GM19467 (cell line): ENCODE data around the gene DNAH11.
A peak's percentile ranks its signal among the peaks of the same experiment; 100 is the strongest.
"Not testable (repeated sequence)": the region's sequence is repeated elsewhere in the genome, so short reads cannot be mapped to it uniquely, and the experiment has no call there.

Experiments
- ATAC-seq: cut with Tn5 transposase; IDR thresholded peaks from one replicate; pipeline ENCODE4 v1.9.1; 2021; ENCODE audit warnings: mild to moderate bottlenecking, moderate library complexity; ENCODE audit not compliant: unreplicated experiment

DNAH11 gene

DNA sequence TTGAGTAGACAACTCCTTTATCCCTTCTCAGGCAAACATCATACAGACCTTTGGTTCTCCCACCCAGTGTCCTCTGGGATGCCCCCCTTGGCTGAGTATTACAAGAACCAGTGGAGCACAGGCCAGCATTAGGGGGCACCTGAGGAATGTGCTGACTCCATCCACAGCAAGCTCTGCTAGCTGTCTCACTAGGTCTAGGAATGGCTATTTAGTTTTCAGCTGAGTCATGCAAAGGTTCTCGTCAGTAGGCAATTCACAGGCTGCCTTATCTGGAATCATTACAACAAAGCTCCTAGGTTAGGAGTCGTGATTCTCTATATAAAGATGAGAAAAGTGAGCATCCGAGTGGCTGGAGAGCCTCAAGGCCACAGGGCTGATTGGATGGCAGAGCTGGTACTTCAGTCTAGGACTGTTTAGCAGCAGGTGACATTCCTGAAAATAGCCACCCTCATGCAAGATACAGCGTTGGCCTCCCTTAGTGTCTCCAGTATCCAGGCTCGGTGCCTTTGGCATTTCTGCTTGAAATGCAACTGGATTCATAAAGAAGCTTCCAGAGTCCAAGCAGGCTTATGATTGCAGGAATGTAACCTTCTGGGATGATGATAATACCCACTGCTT, 327.1 kb downstream of the DNAH11 start:
- ATAC-seq, result no peak

GRCh38 chr7:21883069-21883468, 340.2 kb downstream of the DNAH11 start:
- no peak for ATAC-seq

- not testable (repeated sequence) for ATAC-seq
These were observed 340.7 kb downstream of the DNAH11 start for GRCh38 chr7:21883501-21883900.

- ATAC-seq, result no peak
These were observed 341.7 kb downstream of the DNAH11 start for GRCh38 chr7:21884496-21884895.

GRCh38 chr7:21886396-21886795, 343.6 kb downstream of the DNAH11 start:
- ATAC-seq, result no peak

GRCh38 chr7:21887353-21887752, 344.5 kb downstream of the DNAH11 start:
- no peak for ATAC-seq

GRCh38 chr7:21887779-21888178, 344.9 kb downstream of the DNAH11 start:
- no peak for ATAC-seq

DNA sequence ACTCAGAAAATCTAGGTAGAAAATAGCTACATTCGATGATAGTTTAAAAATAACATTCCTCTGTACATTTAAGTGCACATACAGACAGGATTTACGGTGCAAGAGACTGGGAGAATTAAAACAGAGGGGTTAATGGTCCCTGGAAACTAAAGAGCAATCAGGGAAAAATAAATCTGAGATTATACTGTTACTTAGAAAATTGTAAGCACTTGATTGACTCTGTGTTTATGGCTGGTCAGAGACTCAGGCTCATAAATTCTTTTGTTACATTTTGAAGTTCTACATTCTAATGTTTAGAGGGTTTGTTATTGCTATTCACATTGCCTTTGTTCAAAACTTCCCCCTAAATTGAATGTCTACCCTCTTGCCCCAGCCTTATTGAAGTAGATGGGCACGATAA, 348.5 kb downstream of the DNAH11 start:
- no peak for ATAC-seq

DNA sequence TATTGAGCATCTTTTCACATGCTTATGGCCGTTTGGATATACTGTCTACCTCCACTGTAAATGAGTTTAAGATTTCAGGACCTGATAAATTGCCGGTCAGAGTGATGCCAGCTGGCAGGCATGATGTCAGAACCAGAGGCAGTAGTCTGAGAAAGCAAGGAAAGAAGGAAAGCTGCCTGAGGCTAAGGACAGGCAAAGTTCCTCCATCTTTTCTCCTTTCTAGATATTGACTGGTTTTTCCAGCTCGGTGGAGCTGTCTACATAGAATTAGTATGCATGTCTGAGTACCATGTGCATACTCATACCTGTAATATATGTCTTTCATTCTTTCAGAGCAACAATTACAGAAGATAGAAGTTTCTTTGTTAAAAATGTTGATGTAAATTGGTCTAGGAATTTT, 350.6 kb downstream of the DNAH11 start:
- ATAC-seq, result no peak

DNA sequence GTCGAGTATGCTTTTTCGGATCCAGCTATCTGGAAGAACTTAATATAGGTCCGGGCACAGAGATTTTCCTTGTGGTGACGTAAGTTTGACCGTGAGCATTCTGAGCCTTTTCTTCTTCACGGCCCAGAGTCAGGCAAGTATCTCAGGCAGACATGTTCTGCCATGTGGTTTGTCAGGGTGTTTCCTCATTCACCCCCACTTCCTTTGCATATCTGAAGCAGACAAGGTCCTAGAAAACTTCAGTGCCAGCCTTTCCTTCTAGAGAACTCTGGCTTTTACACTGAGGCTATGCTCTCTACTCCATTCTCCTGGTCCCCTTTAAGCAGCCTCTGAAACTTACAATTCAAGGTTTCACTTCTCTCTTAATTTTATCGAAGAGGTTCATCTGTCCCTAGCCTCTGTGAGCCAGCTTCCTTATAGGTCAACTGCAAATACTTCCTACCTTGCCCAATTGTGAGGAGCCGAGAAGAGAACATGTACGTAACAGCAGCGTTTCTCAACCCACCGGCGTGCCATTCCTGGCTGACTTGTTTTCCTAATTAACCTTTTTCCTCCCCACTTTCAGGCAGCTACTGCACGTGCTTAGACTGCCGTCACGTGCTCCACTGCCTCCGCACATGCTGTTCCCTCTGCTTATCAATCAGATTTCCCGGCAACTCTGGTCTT, 355.6 kb downstream of the DNAH11 start:
- ATAC-seq, result peak; percentile 90

DNA sequence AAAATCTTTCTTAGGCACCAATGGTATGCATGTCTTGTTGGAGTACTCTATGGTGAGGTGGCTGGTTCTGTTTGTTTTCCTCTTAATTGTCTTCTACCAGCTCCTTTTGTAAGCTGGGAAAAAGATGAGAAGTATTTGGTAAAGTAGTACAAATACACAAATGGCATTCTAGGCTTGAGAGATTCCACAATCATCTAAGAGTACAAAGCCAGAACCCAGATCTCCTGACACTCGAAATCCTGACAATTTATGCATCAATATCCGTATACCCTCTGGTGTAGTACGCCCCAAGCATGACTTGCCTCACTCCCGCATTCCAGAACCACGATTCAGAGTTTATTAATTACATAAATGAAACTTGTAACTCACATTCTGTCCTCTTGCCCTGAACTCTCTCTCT, 359.4 kb downstream of the DNAH11 start:
- no peak for ATAC-seq

DNA sequence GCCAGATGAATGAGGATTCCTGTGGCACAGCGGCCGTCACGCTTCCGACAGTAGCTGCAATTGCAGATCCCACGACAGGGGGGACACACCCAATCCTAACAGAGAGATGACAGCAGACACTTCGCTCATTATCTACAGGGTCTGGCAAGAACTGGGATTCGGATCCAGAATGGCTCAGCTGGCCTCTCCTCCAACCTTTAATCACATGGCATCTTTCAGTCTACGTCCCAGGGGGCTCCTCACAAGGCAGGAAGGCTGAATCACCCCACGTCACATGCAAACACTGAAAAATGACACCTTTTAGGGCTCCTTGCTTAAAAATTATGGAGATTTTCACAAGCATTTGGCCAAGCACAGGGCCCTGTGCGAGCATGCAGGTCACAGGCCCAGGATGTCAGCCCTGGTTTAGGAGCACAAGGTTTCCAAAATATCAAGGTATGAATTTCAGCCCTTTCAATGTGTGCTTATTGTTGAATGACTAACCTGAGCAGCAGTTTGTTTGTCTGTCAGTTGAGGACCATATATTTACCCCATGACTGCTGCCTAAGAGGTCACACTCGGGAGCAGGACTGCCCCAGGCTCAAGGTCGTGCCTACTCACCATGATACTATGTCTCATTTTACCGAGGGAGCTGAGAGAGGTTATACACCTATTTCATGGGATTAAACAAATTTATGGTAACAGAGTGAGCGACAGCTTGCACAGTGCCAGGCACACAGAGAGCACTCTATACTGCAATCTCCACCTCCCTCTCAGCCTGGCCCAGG, 360.4 kb downstream of the DNAH11 start:
- no peak for ATAC-seq

DNA sequence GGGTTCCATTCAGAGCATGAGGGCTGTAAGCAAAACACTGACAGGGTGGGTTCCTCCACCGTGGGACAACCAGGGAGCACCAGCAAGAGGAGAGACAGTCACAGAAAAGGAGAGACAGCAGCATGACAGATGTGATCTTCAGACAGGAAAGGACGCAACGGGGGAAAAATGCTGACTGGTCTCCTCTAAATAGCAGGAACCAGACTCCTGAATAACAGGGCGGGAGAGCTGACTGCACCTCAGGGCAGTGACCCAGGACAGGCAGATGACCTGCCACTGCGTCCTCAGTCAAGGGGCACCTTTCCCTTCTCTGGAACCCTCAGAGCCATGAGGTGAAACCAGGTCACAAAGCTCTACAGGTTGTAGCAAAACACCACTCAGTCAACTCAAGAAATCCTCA, 365.9 kb downstream of the DNAH11 start:
- ATAC-seq, result no peak

GRCh38 chr7:21910253-21910652, 367.4 kb downstream of the DNAH11 start:
- no peak for ATAC-seq

DNA sequence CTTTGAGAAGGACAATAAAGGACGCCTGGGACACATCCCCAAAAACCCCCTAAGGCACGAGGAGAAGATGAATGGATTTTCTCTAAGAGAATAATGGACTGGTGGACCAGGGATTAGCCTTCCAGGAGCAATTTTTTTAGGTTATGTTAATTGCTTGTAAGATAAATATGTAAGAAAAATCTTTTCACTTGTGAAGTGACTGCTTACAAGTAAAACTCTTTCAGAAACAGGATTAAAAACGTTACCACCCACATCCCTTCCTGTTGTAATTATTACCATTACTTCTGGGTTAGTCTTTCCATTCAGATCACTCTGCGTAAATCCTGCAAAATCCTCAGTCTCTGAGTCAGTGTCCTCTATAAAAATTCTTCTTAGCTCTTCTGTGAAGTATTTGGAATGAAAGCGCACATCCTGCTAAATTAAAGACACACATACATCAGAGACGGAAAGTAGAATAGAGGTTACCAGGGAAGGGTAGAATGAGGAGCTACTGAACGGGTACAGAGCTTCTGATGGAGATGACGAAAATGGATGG, 368.6 kb downstream of the DNAH11 start:
- no peak for ATAC-seq

DNA sequence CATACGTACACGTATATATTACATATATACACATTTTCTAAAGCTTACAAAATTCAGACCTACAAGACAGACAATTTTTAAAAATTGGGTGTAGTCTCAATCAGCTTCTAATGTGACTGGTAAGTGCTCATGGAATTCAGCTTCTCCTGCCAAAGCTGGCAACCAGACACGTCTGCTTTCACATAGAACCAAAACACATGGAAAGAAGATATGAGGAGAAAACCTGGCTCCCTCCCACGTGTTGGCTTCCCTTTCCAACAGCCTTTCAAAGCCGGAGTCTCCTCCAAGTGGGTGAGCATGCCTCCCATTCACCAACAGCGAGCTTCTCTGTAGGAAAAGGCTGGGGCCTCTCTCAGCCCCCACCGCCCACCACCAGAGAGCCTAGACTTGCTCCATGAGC, 369.5 kb downstream of the DNAH11 start:
- ATAC-seq, result no peak

- no peak for ATAC-seq
These were observed 370.3 kb downstream of the DNAH11 start for GRCh38 chr7:21912931-21913780.

DNA sequence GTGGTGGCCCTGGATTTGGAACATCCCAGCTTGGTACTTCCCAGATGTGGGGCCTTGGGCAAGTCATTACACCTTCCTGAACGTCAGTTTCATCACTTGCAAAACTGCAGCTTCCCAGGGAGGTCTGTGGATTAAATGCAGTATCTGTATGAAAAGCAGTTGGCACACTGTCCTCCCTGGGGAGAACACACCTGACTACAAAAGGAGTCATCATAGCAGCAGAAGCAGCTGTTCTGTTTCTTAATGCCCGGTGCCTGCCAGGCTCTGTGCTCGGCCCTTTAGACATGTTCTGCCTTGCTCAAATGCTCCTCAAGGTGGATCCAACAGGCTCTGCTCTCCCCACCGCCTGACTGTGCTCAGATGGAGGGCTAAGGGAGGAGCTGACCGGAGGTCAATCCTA, 371.8 kb downstream of the DNAH11 start:
- no peak for ATAC-seq

GRCh38 chr7:21915140-21915539, 372.3 kb downstream of the DNAH11 start:
- no peak for ATAC-seq

GRCh38 chr7:21916176-21916575, 373.3 kb downstream of the DNAH11 start:
- no peak for ATAC-seq

DNA sequence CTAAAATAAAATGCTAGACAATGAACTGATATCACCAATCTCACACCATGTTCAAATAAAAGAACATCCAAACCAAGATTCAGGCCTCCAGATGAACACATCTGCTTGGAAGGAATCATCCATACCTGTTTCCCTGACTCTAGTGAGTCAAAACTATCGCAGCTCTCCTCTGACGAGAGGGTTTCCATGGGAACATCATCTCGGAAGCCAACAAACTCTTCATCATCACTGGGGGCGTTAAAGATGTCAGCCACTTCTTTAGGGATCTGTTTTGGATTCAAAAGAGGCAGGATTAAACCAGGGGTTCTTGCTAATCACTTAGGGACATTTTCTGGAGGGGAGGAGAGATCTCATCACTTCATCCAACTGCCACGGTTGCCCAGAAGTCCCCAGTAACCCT, 373.8 kb downstream of the DNAH11 start:
- ATAC-seq, result no peak
